Body of pancreas (tissue), 4 donors: Measurements from ENCODE around the gene NKAIN2.

ENCODE experiments used
- POLR2A ChIP-seq, 3 donors: fragments of 450-650 bp; IDR thresholded peaks; one replicate each; pipeline ENCODE4 v1.6.1; 2016; ENCODE audit warnings: antibody characterized with exemption in 3 of 3, mild to moderate bottlenecking in 2 of 3
- TF ChIP-seq, protein P1 (sequence below), 7 experiments: fragments of 450-650 bp in 4 of 7; fragments of 200-600 bp in 3 of 7; sonication (generic) in 3 of 7; IDR thresholded peaks; one replicate each; pipeline ENCODE4 v1.5.1; 2016 to 2019; ENCODE audit warnings: antibody characterized with exemption in 7 of 7

DNA sequence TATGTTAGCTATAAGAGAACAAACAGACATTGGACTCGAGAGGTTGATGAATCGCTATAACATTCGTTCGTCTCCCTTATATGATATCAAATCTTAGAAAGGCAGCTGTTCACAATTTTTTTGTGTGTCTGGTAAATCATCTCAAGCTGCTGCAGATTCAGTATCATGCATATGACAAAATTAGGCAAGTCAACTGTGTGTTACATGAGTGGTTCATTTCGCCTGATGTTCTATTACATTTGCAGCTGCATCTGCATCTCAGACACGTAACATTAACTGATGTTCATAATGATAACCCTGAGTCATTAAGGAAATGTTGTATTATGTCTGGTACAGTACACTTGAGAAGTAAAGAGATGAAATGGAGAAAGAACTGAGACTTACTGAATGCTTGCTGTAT lies 92.1 kb downstream of the NKAIN2 start:
- TF ChIP-seq, protein P1, sequence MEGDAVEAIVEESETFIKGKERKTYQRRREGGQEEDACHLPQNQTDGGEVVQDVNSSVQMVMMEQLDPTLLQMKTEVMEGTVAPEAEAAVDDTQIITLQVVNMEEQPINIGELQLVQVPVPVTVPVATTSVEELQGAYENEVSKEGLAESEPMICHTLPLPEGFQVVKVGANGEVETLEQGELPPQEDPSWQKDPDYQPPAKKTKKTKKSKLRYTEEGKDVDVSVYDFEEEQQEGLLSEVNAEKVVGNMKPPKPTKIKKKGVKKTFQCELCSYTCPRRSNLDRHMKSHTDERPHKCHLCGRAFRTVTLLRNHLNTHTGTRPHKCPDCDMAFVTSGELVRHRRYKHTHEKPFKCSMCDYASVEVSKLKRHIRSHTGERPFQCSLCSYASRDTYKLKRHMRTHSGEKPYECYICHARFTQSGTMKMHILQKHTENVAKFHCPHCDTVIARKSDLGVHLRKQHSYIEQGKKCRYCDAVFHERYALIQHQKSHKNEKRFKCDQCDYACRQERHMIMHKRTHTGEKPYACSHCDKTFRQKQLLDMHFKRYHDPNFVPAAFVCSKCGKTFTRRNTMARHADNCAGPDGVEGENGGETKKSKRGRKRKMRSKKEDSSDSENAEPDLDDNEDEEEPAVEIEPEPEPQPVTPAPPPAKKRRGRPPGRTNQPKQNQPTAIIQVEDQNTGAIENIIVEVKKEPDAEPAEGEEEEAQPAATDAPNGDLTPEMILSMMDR (IDR thresholded peaks at IDR 0.05) = no peak
- TF ChIP-seq POLR2A (IDR thresholded peaks at IDR 0.05) = no peak
